ENCODE results near the gene LEPROT.

The LEPROT gene

DNA sequence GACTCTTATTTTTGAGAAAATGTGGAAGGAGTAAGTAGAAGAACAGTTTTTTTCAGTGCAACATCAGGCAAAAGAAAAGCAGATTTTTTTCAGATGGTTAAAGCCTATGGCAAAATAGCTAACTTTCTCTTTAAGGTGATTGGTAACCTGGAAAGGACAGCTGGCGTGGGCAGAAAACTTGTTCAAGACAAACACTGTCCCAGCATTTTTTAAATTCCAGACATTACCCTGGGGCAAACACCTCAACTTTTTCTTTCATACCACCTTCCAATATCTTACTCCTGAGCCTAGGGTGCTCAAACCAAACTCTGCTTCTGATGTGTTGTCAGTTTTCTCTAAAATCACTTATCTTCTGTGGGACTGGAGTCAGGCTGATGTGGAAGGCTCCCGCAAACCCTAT is 2.7 kb upstream of the LEPROT start:
- DNase-seq, result no peak
- peaks cover 10% of the 10 kb centered on the region for H3K27me3 Mint-ChIP-seq (ENCODE audit: low read depth, poor library complexity)
- H3K4me3 Mint-ChIP-seq, result no peak overlapping the region
- H3K27ac Mint-ChIP-seq, result peak overlapping the region; percentile 33
- H3K36me3 Mint-ChIP-seq (ENCODE audit: low read depth), result no peaks in the 10 kb centered on the region
- TF ChIP-seq, protein P1, sequence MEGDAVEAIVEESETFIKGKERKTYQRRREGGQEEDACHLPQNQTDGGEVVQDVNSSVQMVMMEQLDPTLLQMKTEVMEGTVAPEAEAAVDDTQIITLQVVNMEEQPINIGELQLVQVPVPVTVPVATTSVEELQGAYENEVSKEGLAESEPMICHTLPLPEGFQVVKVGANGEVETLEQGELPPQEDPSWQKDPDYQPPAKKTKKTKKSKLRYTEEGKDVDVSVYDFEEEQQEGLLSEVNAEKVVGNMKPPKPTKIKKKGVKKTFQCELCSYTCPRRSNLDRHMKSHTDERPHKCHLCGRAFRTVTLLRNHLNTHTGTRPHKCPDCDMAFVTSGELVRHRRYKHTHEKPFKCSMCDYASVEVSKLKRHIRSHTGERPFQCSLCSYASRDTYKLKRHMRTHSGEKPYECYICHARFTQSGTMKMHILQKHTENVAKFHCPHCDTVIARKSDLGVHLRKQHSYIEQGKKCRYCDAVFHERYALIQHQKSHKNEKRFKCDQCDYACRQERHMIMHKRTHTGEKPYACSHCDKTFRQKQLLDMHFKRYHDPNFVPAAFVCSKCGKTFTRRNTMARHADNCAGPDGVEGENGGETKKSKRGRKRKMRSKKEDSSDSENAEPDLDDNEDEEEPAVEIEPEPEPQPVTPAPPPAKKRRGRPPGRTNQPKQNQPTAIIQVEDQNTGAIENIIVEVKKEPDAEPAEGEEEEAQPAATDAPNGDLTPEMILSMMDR (IDR thresholded peaks at IDR 0.05), result no peak
- H3K4me1 Mint-ChIP-seq, result peaks cover 14% of the 10 kb centered on the region
- peaks cover 9% of the 10 kb centered on the region for H3K9me3 Mint-ChIP-seq

DNA sequence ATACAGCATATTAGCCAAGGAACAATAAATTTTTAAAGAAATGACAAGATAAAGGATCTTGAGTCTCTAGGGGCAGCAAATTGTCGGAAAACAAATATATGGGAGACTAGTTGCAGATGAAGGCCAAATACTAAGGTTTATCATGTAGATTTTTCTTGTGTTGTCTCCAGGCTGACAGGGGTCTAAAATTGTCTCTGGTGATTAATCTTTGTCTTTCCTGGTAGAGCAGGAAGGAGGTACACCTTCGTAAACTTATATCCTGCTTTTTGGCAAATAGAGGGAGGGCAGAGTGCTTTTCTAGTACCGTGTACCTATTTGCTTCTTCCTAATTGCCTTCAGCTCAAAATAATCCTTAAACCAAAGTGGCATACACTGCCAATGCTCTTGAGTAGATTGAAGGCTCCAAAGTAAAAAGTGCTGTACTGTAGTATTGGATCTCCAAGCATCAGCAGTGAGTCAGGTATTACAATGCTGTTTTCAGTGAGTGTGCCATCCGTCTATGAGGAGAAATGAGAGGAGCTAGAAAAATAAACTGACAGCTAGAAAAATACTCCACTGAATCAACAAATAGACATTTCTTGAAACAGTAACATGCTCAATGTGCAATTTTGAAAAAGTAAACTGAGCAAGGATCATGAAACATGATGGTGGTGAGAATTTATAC is 1.8 kb upstream of the LEPROT start:
- Mint-ChIP-seq H3K27me3 (ENCODE audit: low read depth, poor library complexity) (peaks cover 10% of the 10 kb centered on the region), H3K36me3 (ENCODE audit: low read depth) (no peaks in the 10 kb centered on the region), H3K27ac (no peak overlapping the region), H3K4me1 (peaks cover 14% of the 10 kb centered on the region), H3K4me3 (peak overlapping the region; percentile 92), H3K9me3 (peaks cover 9% of the 10 kb centered on the region)
- TF ChIP-seq, protein P1 (IDR thresholded peaks at IDR 0.05), result no peak
- no peak for DNase-seq

DNA sequence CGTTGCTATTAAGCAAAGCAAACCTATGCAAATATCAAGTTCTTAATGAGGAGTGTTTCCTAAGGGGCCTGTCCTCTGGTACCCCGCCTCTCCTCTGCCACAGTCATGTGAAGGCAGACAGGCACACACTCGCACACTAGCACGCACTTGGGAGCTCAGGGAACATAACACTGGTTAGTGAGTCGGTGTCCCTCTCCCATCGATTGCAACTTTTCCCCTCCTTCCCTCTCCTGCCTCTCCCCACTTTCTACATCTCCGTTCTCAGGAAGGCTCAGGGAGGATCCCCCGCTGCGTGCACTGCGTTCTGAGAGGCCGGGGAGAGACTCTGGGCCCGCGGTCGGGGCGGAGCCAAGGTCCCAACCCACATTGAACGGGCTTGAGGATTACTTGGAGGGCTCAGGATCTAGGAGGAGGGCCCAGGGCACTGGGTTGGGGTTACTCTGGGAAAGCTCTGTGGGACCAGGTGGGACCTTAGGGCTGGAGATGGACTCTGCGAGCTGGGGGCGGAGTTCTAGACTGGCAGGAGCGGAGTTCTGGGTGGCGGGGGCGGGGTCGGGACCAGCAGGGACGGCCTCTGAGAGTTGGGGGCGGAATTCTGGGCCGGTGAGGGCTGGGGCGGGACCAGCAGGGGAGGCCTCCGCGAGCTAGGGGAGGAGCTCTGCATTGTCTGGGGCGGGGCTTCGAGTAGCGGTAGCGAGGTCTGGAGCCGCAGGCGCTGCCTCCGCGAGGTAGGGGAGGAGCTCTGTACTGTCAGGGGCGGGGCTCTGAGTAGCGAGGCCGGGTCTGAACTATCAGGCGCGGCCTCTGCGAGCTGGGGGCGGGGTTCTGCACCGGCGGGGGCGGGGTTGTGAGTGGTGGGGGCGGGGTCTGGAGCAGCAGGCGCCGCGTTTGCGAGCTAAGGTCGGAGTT is 533 bp upstream of the LEPROT start:
- Mint-ChIP-seq H3K4me1 (peaks cover 14% of the 10 kb centered on the region), H3K9me3 (peaks cover 9% of the 10 kb centered on the region), H3K27me3 (ENCODE audit: low read depth, poor library complexity) (peaks cover 10% of the 10 kb centered on the region), H3K4me3 (peak overlapping the region; percentile 92), H3K36me3 (ENCODE audit: low read depth) (peaks cover 11% of the 10 kb centered on the region), H3K27ac (peak overlapping the region; percentile 97)
- TF ChIP-seq, protein P1 (IDR thresholded peaks at IDR 0.05), result no peak
- peak; percentile 99 for DNase-seq

DNA sequence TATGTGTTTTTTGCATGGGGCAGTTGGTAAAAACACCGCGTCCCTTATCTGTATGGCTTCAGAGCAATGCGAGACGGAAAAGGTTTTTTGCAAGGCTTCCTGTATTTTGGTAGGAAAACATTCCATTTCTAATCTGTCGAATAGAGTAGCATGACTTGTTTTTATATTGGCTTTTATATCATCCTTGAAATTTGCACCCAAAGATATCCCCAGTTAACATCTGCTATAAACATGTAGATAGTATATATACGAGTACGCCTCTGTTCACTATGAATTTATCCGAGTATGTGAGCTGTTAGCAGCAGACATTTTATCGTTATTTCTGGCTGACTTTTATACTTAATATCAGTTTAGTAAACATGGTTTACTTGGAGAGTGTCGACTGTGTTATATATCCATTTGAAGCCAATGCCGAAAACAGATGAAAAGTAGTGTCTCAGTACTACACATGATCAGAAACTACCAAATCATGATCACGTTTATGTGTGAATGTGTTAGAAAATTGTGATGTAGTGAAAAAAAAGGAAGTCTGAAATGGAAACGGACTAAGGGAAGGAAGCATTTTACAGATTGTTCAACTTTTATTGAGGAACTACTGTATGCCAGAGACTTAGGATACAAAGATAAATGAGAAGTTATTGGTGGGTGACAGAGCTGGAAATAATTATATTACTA is 1.0 kb downstream of the LEPROT start:
- Mint-ChIP-seq H3K27me3 (ENCODE audit: low read depth, poor library complexity) (peaks cover 20% of the 10 kb centered on the region), H3K36me3 (ENCODE audit: low read depth) (peaks cover 26% of the 10 kb centered on the region), H3K9me3 (peaks cover 9% of the 10 kb centered on the region), H3K4me1 (peaks cover 14% of the 10 kb centered on the region), H3K4me3 (no peak overlapping the region), H3K27ac (no peak overlapping the region)
- TF ChIP-seq, protein P1 (IDR thresholded peaks at IDR 0.05), result no peak
- DNase-seq, result no peak

DNA sequence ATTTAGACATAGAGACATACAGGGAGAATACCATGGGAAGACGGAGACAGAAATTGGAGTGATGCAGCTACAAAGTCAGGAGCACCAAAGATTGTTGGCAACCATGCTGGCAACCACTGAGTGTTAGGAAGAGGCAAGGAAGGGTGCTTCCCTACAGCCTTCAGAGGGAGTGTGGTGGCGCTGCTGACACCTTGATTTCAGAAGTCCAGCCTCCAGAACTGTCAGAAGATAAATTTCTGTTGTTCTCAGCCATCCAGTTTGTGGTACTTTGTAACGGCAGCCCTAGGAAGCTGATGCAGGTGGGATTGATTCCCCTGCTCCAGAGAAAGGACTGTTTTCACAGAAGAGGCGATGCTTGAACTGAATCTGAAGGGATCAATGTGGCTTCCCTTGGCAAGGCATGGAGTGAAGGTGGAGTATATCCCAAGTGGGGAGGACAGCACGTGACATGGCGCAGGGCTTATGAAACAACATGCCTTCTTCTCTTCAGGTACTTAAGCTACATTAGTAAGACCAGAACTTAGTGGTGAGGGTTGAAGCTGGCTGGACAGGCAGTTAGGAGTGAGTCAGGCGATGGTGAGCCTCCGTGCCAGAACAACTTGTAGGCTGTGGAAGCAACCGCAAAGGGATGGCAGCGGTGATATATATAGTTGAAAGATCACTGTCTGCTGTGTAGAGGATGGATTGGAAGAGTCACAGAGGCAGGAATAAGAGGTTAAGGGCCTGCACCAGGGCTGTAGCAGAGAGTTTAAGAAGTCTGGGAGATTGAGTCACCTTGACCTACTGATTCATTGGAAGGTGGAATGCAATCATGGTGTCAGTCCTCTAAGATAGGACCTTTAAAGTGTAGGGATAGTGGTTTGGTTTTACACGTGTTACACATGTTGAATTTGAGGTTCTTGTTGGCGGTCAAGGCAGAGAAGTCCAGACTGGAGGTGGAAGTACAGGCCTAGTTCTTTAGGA is 2.1 kb downstream of the LEPROT start:
- no peak overlapping the region for H3K4me3 Mint-ChIP-seq
- H3K27me3 Mint-ChIP-seq (ENCODE audit: low read depth, poor library complexity), result peaks cover 15% of the 10 kb centered on the region
- TF ChIP-seq, protein P1 (IDR thresholded peaks at IDR 0.05), result no peak
- H3K27ac Mint-ChIP-seq, result no peak overlapping the region
- peaks cover 34% of the 10 kb centered on the region for H3K36me3 Mint-ChIP-seq (ENCODE audit: low read depth)
- peaks cover 14% of the 10 kb centered on the region for H3K4me1 Mint-ChIP-seq
- no peak for DNase-seq
- H3K9me3 Mint-ChIP-seq, result peaks cover 9% of the 10 kb centered on the region

All from nephron progenitor cell (in vitro differentiated cells).